Embryonic facial prominence (tissue), 1 donor: ENCODE measurements around the gene ARHGEF10L.
"Not testable (repeated sequence)": the region's sequence is repeated elsewhere in the genome, so short reads cannot be mapped to it uniquely, and the experiment has no call there.

Experiments used
- DNase-seq: peaks from one replicate; pipeline ENCODE4 v3.0.0-alpha.2; 2016; ENCODE audit errors: extremely low spot score

ARHGEF10L gene, protein sequence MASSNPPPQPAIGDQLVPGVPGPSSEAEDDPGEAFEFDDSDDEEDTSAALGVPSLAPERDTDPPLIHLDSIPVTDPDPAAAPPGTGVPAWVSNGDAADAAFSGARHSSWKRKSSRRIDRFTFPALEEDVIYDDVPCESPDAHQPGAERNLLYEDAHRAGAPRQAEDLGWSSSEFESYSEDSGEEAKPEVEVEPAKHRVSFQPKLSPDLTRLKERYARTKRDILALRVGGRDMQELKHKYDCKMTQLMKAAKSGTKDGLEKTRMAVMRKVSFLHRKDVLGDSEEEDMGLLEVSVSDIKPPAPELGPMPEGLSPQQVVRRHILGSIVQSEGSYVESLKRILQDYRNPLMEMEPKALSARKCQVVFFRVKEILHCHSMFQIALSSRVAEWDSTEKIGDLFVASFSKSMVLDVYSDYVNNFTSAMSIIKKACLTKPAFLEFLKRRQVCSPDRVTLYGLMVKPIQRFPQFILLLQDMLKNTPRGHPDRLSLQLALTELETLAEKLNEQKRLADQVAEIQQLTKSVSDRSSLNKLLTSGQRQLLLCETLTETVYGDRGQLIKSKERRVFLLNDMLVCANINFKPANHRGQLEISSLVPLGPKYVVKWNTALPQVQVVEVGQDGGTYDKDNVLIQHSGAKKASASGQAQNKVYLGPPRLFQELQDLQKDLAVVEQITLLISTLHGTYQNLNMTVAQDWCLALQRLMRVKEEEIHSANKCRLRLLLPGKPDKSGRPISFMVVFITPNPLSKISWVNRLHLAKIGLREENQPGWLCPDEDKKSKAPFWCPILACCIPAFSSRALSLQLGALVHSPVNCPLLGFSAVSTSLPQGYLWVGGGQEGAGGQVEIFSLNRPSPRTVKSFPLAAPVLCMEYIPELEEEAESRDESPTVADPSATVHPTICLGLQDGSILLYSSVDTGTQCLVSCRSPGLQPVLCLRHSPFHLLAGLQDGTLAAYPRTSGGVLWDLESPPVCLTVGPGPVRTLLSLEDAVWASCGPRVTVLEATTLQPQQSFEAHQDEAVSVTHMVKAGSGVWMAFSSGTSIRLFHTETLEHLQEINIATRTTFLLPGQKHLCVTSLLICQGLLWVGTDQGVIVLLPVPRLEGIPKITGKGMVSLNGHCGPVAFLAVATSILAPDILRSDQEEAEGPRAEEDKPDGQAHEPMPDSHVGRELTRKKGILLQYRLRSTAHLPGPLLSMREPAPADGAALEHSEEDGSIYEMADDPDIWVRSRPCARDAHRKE (N-terminal part only)

DNA sequence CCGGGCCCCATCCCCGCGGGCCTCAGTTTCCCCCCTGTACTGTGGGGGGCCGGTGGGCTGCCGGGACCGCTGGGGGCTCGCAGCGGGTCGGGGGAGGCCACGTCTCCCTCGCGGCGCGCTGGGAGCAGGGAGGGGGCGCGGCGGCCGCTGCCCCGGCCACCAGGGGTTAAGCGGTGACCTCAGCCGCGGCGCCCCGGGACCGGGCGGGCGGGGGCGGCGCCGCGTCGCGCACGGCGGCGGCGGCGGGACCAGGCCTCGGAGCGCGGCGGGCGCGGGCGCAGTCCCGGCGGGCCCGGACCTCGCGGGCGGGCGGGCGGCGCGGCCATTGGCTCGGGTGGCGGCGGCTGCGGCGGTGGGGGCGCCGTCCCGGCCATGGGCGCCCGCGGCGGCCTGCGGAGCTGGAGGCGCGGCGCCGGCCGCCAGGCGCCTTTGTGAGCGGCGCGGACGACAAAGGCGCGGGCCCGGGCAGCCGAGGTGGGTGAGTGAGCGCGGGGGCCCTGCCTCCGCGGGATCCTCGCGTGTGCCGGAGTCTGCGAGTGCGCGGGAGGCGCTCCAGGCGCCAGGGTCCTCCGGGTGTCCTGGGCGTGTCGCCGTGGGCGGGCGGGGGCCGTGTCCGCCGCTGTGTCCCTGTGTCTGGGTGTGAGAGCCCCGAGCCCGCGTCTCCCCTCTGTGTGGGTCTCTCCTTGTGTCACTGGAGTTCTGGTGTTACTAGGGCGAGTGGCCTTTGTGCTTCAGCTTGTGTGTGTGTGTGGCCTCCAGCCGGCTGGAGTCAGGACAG is at the start of gene ARHGEF10L:
Gene ARHGEF10L, plus strand, starts transcription at position 222 of the 778 bp plus-strand sequence. CDS start 40,898 bp downstream, outside the sequence.
- no peak for DNase-seq

DNA sequence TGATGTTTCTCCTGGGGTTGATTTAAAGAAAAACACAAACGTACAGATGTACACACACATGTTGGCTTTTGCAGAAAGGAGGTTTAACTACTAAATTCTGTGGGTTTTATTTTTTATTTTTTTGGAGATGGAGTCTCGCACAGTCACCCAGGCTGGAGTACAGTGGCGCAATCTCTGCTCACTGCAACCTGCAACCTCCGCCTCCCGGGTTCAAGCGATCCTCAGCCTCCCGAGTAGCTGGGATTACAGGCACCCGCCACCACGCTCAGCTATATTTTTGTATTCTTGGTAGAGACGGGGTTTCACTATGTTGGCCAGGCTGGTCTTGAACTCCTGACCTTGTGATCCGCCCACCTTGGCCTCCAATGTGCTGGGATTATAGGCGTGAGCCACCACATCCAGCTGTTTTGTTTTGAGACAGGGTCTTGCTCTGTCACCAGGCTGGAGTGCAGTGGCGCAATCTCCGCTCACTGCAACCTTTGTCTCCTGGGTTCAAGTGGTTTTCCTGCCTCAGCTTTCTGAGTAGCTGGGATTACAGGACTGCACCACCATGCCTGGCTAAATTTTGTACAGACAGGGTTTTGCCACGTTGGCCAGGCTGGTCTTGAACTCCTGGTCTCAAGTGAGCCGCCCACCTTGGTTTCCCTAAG is 49.6 kb upstream of the ARHGEF10L start:
- DNase-seq: not testable (repeated sequence)

DNA sequence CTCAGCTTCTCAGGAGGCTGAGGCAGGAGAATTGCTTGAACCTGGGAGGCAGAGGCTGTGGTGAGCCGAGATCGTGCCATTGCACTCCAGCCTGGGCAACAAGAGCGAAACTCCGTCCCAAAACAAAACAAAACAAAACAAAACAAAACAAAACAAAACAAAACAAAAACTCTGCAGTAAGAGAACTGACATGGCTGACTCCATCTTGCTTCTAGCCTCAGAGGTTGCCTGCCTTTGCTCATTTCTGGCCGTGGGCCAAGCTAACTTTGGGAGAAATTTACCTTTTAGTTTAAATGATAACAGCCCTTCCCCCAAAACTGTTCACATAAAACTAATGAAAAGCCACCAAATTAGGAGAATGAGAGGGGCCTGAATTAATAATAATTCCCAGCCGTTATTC is 48.8 kb upstream of the ARHGEF10L start:
- not testable (repeated sequence) for DNase-seq

DNA sequence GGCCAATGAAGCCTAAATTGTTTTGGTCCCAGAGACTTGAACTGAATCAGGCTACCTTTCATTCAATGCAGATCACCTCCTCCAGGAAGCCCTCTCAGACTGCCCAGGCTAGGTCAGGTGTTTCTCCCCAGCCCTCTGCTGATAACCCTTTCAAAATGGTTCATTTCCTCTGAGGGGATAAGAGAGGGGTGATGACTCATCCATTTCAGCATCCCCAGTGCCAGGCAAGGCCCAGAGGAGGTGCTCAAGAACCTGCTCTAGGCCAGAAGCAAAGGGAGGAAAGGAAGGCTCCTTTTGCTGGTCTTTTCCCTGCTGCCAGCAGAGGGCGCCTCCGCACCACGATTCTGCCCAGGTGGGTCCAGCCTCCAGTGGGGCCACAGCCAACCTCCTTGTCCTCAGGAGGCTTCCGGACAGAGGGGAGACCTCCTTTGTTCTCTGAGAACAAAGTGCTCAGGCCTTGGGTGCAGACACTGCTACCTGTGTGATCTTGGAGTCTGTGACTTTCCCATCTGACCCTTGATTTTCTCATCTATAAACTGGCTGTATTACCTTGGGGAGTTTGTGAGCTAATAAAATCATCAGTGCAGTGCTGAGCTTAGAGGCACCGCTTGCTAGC is 45.3 kb upstream of the ARHGEF10L start:
- DNase-seq: no peak

DNA sequence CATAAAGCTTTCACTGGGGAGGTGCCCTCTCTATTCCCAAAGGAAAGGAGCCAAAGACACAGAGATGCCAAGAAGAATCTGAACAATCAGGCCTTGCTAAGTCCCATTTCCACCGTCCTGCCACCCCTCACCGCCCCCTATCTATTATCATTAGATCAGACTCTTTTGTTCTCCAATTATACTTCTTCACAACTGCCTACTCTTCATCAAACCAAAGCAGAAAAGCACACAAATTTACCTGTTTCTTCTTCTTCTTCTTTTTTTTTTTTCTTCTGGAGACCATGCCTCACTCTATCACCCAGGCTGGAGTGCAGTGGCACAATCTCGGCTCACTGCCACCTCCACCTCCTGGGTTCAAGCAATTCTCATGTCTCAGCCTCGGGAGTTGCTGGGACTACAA is 43.1 kb upstream of the ARHGEF10L start:
- DNase-seq: no peak

DNA sequence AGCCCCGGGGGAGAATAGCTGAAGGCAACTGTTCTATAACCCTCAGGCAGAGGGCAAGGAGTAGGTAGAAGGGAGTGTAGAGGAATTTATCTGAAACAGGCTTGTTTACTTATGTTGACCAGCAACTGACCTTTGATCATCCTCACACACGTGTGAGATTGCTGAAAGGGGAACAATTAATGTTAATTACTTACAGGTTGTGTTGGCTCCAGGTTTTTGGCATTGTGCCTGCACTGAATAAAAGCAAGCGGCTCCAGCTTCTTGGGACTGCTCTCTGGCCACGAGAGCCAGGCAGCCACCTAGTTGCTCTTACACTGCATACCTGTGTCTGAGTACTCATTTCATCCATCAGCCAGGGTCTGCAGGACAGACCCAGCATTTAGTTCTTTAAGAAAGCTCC is 41.3 kb upstream of the ARHGEF10L start:
- DNase-seq: no peak

DNA sequence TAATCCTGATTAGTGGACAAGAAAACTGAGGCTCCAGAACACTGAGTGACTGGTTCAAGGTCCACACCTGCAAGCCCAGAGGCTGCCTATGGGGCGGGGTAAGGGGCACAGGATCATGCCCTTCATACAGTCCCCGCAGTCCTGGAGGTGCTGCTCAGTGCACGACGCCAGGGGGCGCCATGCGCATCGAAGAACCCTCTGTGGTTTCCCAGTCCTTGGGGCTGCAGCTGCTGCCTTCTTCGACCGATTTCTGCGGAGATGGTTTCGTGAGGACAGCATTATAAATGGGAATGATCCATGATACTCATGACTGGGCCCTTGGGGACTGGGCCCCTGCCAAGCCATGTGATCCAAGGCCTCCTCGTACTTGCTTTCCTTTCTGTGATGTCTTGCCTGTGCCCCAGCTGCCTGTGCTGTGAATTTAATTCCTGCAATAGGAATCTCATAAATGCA is 37.1 kb upstream of the ARHGEF10L start:
- no peak for DNase-seq

DNA sequence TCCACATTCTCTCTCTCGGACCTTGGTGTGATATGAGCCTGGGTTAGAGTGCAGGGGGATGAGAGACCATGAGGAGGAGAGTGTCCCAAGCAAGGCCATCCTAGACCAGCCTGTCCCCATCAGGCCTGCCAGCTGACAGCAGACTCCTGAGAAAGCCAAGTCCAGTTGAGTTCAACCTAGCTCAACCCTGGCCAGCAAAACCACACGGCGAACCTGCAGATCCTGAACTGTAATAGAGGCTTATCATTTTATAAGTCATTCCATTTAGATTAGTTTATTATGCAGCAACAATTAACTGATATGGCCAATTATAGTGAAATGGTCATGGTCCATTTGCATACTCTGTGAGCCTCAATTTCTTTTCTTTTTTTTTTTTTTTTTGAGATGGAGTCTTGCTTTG is 36.4 kb upstream of the ARHGEF10L start:
- DNase-seq: no peak

DNA sequence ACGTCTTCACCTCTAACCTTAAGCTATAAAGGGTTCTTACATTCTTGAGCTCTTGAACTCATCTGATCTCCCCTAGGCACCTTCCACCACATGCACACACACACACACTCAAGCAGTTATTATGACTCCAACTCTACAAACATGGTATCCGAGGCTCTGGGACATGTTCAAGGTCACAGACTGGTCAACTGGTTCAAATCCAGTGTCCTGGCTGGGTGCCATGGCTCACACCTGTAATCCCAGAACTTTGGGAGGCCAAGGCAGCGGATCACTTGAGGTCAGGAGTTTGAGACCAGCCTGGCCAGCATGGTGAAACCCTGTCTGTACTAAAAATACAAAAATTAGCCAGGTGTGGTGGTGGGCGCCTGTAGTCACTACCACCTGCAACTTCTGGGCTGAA is 32.3 kb upstream of the ARHGEF10L start:
- DNase-seq: not testable (repeated sequence)

DNA sequence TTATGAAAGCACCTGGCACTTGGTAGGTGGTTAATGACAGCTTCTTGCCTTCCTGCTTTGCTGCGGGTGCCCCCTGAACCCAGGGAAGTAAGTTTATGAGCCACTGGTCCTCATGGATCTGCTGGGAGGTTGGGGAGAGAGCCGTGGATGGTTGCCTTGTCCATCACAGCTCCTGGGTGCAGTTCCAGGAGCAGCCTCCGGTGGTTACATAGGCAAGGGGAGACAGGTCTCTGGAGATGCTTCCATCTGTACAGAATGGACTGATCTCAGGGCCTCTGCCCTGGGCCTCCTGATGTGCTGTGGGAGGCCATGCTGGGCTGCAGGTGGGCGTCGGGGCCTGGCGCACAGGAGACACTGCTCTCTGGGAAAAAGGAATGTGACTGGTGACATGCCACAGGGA is 31.6 kb upstream of the ARHGEF10L start:
- DNase-seq: no peak

DNA sequence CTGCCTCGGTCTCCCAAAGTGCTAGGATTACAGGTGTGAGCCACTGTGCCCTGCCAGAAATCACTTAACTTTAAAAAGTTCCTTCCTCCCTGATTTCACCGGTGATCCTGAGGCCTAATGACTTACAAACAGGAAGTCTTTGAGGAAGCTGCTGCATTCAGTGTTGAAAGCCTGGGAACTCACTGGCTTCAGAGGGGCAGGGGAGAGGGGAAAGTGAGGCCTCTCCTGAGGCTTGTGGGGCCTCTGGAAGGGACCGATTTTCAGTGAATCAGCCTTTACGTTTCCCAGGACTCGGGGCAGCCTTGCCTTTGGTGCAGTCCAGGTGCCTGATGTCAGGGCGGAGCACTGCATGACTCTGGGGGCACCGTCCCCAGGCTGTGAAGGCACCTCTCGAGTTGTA is 30.1 kb upstream of the ARHGEF10L start:
- no peak for DNase-seq

DNA sequence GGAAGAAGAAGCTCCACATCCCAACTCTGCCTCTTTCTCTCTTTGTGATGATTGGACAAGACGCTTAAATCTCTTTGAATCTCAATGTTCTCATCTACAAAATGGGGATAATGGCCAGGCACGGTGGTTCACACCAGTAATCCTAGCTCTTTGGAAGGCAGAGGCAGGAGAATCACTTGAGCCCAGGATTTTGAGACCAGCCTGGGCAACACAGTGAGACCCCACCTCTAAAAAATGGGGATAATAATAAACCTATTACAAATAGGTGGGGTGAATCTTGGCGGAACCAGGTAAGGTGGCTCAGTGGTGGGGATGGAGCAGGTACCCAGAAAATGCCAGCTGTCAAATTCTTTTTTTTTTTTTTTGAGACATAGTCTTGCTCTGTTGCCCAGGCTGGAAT is 29.4 kb upstream of the ARHGEF10L start:
- DNase-seq: no peak

DNA sequence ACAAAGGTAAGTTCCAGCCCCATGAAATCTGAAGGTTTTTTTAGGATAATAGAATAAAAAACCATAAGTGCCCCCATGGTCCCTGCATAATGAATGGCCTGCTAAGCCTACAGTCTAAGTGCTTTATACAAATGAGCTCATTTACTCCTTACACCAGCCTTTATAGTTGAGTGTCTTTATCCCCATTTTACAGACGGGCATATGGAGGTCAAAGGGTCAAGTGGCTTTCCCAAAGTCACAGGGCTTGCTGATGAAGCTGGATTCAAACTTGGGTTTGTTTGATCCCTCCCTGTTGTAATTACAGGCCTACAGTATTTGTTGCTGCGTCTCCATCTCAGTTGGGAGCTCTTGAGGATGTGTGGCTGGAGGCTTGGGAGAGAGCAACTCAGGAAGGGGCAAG is 28.3 kb upstream of the ARHGEF10L start:
- DNase-seq: no peak

DNA sequence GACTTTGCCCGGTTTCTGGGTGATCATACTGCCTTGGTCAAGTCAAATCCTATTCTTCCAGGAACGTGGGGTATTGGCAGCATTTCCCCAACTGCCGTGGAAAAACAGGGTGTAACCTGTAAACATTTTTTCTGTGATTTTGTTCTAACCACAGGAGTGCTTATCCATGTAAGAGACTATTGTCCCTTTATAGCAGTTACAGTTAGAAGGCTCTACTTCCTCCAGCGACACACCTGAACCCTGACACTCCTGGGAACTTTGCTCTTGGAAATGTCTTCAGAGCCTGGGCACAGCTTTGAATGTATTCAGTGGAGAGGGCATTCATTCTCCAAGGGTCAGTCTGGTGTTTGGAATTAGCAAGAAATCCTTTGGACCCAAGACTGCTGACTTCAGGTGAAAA is 26.4 kb upstream of the ARHGEF10L start:
- no peak for DNase-seq

DNA sequence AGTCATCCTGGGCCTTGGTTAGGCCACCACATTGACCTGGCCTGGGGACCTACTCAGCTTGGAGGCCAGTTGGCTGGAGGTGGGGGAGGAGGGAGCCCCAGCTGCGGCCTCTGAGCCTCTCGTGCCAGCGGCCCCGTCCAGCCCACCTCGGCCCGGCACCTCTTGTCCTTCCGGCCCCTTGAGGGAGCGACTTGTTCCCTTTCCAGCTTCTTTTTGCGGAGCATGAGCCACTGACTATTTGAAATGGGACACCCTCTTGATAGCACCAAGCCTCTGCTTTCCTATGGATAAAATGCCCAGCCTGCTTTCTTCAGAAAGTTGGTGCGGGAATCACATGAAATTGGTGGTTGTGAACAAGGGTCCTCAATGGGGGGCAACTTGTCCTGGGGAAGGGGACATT is 24.7 kb upstream of the ARHGEF10L start:
- DNase-seq: no peak

DNA sequence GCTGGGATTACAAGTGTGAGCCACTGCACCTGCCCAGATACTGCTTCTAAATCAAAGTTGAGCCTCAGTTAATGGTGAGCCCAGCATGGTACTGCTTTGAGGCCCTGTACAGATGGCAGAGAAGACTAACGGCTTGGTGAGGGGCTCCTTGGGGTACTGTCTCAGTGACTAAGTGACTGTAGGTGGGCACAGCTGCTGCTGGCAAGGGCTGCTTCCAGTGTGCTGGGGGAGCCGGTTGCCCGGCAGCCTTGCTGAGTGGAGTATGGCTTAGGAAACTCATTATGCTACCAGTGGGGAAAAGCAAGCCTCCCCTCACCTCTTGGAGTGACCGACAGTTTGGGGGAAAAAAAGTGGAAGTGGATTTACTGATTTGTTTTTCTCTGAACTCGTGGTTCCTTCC is 23.6 kb upstream of the ARHGEF10L start:
- no peak for DNase-seq

DNA sequence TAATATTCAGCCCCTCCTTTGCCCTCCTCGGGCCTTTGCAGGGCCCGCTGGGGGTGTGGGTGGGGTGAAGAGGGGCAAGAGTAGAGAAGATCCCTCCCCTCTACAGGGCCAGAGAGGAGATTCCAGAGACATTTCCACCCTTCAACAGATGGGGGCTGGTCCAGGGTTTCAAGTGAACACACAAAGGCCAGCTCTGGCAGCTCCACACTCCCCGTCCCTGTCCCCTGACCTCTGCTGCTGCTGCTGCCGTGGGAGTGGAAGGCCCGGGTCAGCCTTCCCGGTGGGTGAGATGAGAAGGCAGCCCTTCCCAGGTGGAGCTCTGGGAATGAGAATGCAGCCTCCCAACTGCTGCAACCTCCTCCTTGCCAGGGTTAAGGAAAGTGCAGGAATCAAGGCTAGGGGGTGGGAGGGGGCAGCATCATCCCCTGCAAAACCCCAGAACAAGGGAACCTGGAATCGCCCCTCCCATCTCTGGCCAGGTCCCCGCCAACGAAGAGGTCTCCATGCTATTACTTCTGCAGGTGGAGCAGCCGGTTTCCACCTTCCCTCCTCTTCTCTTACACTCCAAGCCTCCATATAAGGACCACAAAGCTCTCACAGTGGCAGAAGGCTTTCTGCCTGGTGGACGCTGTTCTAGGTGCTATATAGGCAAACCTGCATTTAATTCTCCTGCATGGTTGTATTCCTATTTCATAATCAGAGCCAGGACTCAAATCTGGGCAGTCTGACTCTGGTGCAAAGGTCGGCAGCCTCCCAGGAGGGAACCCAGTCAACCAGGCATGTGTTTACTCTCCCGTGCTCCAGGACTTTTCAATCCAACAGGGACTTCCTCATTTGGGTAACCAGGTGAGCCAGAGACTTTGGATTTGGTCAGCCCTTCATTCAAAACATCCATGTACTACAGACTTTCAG is 22.9 kb upstream of the ARHGEF10L start:
- no peak for DNase-seq

DNA sequence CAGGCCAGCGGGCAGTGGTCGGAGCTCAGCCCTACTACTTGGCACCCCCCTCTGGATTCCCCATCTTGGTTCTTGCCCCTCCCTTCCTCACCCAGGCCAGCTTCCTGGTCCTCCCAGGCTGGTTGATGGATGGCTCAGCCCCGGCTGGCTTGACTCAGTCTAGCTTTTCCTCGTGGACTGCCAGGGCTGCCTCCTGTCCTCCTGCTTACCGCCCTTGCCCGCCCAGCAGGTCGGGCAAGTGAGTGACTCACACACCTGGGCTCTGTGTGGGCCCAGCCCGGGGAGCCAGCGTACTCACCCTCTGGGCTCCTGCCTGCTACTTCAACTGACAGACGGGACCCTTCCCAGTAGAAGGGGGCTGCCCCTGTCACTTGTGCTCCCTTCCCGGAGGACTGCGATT is 19.5 kb upstream of the ARHGEF10L start:
- no peak for DNase-seq
